ENCODE results near the gene FZR1. TPM values are rescaled to one million over a fixed set of nuclear protein-coding genes. Genes with fewer than 3 reads are reported as not detected.

Gene FZR1
- total and polyA plus RNA-seq, 2 of the 8 experiments (the other 6 are each of a cell fraction or from before 2014, with no cell fraction given): 21.6 to 35.5 TPM

DNA sequence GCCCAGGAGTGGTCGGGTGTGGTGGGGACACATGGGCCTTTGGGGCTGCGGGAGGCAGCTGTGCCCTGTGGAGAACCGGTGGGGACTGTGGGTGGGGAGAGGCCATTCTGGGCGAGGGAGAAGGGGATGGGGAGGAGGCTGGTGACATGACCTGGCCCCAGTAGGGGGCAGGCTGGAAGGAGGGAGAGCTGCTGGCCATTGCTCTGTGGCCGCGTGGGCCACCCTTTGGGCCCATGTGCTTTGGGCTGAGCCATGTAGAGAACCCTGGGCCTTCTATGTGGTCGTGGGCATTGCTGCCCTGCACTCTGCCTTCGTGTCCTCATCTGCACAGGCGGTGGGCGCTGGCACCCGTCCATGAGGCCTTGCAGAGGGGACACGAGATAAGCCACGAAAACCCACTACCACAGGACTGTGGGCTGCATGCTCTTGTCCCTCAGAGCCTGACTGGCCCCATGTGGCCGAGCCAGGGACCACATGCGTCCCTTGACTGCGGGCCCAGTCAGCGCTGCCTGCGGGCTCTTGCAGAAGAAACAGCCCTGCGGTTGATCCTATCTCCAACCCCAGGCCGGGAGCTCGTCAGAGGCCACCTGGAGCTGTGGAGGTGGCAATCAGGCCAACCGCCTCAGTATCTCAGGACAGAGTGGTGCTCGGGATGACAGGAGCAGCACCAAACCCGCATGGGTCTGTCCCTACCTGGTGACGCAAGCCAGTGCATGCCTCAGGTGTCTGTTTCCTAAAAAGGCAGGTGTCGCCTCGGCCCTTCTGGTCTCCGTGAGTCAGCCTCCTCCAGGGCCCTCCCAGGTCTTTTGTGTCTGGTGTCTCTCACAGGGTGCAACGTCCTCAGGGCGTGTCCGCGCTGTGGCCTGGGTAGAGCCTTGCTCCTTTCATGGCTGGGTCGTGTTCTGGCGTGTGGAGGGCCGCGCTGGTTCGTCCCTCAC lies 14.3 kb downstream of the FZR1 start:
- ChIA-PET POLR2A (ENCODE audit: partially characterized antibody) (interaction anchor here (0.8 to 1.5 kb wide), 3 partner anchors 8 to 18 kb away, joined by 3 to 7 read pairs (median 4); partner anchors contain the start of gene TEKTIP1), CTCF (ENCODE audit: partially characterized antibody) (interaction anchor here (1.0 to 4.7 kb wide), 9 partner anchors 10 to 65 kb away, joined by 3 to 15 read pairs (median 4); partner anchors contain the start of gene GIPC3)
- Histone ChIP-seq H2BK15ac (ENCODE audit: low read length) (peak overlapping the region; percentile 47; the same call in 1 of the 2 replicates), H3K4me1 (replicated peaks in 1 of 4; ENCODE audit: control insufficient read depth in 3 of 4, insufficient read depth in 4 of 4, low read length in 3 of 4) (peaks cover 0 to 29% (median 20%) of the 10 kb centered on the region in 4 experiments; a peak in 6 of 7 replicates), H2BK12ac (ENCODE audit: low read depth, low read length) (peak overlapping the region; percentile 77; the same call in 1 of the 2 replicates), H3K27ac (ENCODE audit: low read depth, low read length) (no peak overlapping the region), H3K4ac (replicated peaks; ENCODE audit: insufficient read length, low read depth, low read length) (no peak overlapping the region), H2BK5ac (ENCODE audit: low read depth, low read length) (peak overlapping the region; percentile 47), H3K36me3 (ENCODE audit: control insufficient read depth in 2 of 4, insufficient read depth in 4 of 4, low read length in 3 of 4) (no peaks in the 10 kb centered on the region), H2BK20ac (ENCODE audit: low read length) (no peak overlapping the region), H4K20me1 (replicated peaks in 1 of 2; ENCODE audit: control insufficient read depth in 1 of 2, insufficient read depth in 2 of 2, low read length in 2 of 2) (peaks cover 0 to 15% of the 10 kb centered on the region in 2 experiments), H4K8ac (ENCODE audit: extremely low read depth, insufficient read depth, low read length) (no peak overlapping the region), H2BK120ac (replicated peaks; ENCODE audit: low read depth, low read length) (no peak overlapping the region), H3K56ac (replicated peaks; ENCODE audit: insufficient read length, low read depth, low read length) (no peak overlapping the region), H2AFZ (ENCODE audit: low read length) (no peak overlapping the region), H4K91ac (replicated peaks; ENCODE audit: insufficient read length, low read length) (peak overlapping the region; percentile 75), H3K79me2 (ENCODE audit: control insufficient read depth in 1 of 2, insufficient read depth in 2 of 2, low read length in 2 of 2) (peaks cover 0 to 47% of the 10 kb centered on the region in 2 experiments; a peak in 3 of 4 replicates), H4K5ac (ENCODE audit: insufficient read length, low read depth, low read length) (no peak overlapping the region), H3K79me1 (ENCODE audit: low read depth, low read length) (peaks cover 6% of the 10 kb centered on the region; the same call in 1 of the 2 replicates), H2AK5ac (ENCODE audit: low read depth, low read length) (peak overlapping the region; percentile 59; the same call in 1 of the 2 replicates), H3K14ac (ENCODE audit: insufficient read length) (no peak overlapping the region), H3K4me3 (ENCODE audit: extremely low read depth in 1 of 4, insufficient read depth in 2 of 4, low read depth in 3 of 4, low read length in 4 of 4) (no peak overlapping the region), H3K23me2 (ENCODE audit: low read depth, low read length) (no peaks in the 10 kb centered on the region), H3K27me3 (replicated peaks in 1 of 4; ENCODE audit: control insufficient read depth in 3 of 4, extremely low read depth in 1 of 4, insufficient read depth in 3 of 4, low read length in 3 of 4) (no peaks in the 10 kb centered on the region), H3K9ac (replicated peaks in 1 of 4; ENCODE audit: extremely low read depth in 1 of 4, low read depth in 3 of 4, low read length in 3 of 4) (no peak overlapping the region), H3K18ac (ENCODE audit: extremely low read depth, low read length) (peak overlapping the region; percentile 20; the same call in 1 of the 2 replicates), H3K4me2 (ENCODE audit: insufficient read depth in 1 of 2, low read depth in 2 of 2, low read length in 2 of 2) (no peak overlapping the region), H3K9me3 (ENCODE audit: insufficient read depth in 2 of 2, low read depth in 1 of 2, low read length in 1 of 2) (no peaks in the 10 kb centered on the region), H3K23ac (ENCODE audit: insufficient read length) (no peak overlapping the region)
- no peak for FAIRE-seq
- WGBS, 2 experiments (ENCODE audit: extremely low coverage in 1 of 2, insufficient coverage in 1 of 2, insufficient read length in 1 of 2, insufficient replicate concordance in 2 of 2, low coverage in 1 of 2, low lambda C conversion rate in 2 of 2, missing lambda C conversion rate in 1 of 2): 90% methylated on average over 34 of the region's 37 CpGs; no CpG with 5 or more reads in 1 of the 2 experiments
- DNase-seq (ENCODE audit: low read depth in 1 of 2, low spot score in 2 of 2): no peak
- no peak; the same call in 1 of the 2 replicates for TF ChIP-seq E2F6 (IDR thresholded peaks at IDR 0.05)
- peak; percentile 43; the same call in 1 of the 2 replicates for TF ChIP-seq MAX (IDR thresholded peaks at IDR 0.05)
- 0 out of 2 replicates have a peak, but pooled peaks have one; percentile 18 for TF ChIP-seq GABPA (IDR thresholded peaks at IDR 0.05; ENCODE audit: borderline replicate concordance, insufficient read depth, low read length)
- no peak for TF ChIP-seq JUND (IDR thresholded peaks at IDR 0.05; ENCODE audit: low read length)
- TF ChIP-seq SIN3A (conservative IDR thresholded peaks at IDR 0.05 in 1 of 2, IDR thresholded peaks at IDR 0.05 in 1 of 2; ENCODE audit: low read depth in 1 of 2, low read length in 2 of 2): no peak
- no peak for TF ChIP-seq POLR2A (IDR thresholded peaks at IDR 0.05; ENCODE audit: control extremely low read depth in 1 of 2, low read depth in 2 of 2, low read length in 2 of 2)
- TF ChIP-seq CBX8 (IDR thresholded peaks at IDR 0.05; ENCODE audit: borderline replicate concordance, low read depth, low read length): no peak
- TF ChIP-seq RAD21 (IDR thresholded peaks at IDR 0.05 in 1 of 2, conservative IDR thresholded peaks at IDR 0.05 in 1 of 2; ENCODE audit: low read depth in 2 of 2, low read length in 2 of 2): peak; percentile 25 to 42; a peak in 3 of 4 replicates
- no peak for TF ChIP-seq SIRT6 (IDR thresholded peaks at IDR 0.05; ENCODE audit: low read length)
